ENCODE results near the gene ADNP.

The ADNP gene

DNA sequence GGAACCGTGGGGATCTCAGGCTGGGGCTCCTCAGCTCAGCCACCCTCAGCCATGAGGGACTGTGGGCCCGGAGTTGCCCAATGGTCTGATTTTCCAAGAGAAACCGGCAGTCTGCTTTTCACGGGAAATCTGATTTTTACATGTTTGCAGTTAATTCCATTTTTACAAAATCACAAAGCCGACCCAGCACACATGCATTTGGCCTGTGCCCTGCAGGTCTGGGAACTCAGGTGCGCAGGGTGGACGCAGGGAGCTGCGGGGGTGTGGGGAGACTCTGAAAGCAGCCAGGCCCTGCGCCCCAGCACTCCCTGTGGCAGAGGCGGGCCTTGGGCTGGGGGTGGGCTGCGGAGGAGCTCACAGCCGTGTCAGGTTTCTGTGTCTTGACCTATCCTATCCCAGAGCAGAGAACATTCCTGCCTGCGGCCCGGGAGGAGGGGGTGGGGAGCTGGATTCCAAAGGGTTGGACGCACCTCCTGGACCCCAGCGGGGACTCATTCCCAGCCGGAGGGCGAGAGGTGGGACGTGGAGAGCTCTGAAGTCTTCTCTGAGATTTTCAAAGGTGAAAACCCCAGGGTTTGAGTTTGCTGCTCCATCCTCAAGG is 60.6 kb downstream of the ADNP start:
- DNase-seq: no peak

DNA sequence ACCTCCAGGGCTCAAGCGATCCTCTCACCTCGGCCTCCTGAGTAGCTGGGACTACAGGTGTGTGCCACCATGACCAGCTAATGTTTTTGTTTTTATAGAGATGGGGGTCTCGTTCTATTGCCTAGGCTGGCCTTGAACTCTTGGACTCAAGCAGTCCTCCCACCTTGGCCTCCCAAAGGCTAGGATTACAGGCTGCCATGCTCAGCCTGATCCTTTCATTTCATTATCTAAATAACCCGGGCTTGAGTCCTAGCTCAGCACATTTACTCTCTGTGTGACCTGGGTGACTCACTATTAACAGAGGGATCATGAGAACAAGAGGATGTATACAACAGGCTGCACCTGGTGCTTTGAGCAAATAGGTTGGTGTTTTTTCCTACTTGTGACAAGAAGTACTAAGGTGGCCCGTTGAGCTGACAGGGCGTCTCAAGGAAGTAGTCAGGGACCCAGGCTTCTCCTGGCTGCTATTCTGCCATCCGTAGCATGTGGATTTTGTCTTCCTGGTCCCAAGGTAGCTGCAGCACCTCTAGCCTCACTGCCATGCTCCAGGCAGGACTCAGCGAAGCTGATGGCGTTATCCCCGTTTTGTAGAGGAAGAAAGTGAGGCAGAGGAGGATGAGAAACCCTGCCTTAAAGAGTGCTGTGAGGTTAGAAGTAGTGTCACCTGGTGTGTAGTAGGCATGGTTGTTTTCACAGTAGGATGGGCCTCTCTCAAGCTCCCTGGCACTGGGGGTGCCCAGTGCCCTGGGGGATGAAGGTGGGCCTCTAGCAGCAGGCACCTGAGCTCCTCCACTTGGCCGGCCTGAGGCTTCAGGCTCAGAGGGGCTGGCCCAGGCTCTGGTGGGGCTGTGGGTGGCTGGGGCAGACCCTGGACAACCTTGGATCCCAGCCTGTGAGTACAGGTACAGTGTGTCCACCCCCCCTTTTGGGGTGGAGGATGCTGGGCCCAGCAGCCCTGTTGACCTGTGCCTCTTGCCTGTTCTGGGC is 62.4 kb downstream of the ADNP start:
- DNase-seq: no peak

DNA sequence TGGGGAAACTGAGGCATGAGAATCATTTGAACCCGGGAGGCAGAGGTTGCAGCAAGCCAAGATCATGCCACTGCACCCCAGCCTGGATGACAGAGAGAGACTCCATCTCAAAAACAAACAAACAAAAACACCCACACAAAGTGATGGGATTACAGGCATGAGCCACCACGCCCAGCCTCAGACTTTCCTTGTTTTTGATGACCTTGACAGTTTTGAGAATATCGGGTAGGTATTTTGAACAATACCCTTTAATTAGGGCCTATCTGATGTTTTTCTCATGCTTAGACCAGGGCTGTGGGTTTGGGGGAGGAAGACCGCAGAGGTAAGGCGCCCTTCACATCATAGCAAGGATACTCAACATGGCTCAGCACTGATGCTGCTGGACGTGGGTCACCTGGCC is 63.4 kb downstream of the ADNP start:
- DNase-seq: no peak

DNA sequence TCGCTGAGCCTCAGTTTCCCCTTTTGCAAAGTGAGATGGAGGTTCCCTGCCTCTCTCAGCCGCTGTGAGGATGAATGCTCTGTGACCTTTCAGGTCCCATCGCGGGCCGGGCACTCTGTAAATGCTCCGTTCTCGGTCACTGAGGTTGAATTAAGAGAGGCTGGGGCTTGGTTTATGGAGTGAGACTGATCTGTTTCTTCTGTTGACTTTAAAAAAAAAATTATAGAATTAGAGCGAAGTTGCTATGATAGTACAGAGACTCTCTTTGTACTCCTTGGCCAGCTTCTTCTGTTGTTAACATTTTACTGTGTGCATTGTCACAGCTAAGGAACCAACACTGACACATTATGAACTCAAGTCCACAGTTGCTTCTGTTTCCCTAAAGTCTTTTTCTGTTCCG is 64.4 kb downstream of the ADNP start:
- no peak for DNase-seq

DNA sequence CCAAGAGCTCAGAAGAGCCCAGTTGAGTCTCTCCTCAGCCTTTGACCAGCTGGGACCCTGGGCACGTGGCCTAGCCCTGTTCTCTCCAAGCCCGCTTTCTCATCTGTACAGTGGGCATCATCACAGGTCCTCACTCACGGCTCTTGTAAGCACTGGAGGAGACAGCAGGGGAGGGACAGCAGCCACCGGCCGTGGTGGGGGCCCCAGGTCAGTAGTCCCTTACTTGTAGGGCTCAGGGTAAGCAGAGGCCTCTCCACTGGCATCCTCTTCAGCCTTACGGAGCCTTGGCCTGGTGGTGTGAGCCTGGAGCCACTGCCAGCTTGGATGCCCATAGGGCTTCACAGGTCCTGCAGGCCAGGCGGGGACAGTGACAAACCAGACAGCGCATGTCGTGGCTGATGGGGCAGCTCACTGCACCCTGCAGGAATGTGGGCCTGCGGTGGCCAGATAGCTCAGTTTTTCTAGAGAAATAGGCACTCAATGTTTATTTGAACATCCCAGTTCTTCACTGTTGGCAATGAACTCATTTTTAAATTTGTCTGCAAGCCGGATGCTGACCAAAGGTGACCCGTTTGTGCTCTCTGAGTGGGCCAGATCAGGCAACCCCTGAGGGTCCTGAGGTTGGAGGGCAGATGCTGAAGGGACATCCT is 65.1 kb downstream of the ADNP start:
- no peak for DNase-seq

DNA sequence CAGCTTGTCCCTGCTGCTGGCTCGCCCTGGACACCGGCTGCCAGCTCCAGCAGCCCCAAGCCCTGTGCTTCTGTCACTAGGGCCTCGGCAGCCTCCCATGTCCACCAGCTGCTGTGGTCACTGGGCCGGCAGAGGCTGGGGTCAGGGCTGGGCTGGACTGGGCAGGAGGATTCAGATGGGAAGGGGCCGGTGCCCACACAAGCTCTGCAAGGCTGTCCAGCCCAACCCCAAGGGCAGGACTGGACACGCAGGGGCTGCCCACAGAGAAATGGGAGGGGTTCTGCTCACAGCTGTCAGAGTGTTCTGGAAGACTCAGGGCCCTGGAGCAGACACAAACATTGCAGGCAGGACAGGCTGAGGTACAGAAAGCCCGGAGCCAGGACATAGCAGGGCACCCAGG is 65.6 kb downstream of the ADNP start:
- DNase-seq: no peak

DNA sequence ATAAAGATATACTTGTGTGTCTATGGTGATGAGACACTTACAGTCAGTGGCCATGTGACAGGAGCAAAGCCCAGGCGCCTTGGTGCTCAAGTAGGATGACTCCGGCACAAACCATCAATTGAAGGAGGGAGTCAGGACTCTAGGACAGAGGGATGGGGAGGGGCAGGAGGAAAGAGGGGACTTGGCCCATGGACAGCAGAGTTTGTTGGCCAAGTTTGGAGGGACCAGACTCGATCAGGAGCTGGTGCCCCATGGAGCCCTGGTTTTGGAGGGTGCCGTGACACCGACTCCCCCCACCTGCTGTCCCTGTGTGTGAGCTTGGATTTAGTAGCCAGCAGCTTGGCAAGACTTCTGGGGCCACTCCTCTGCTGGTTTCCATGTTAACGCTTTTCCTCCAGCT is 66.1 kb downstream of the ADNP start:
- no peak for DNase-seq

DNA sequence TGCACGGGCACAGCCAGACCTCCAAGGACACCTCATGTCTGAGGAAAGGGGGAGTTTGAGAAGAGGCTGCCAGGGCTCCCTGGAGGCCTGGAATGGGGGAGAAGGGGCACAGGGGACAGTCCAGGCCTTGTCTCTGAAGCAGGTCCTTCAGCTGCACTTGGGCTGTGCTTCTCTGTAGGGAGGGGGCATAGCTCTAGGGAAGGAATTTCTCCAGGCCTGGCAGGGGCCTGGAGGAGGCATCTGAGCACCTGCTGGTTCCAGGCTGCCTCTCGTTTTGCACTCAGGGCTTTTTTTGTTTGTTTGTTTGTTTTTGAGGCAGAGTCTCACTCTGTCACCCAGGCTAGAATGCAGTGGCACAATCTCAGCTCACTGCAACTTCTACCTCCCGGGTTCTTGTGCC is 68.7 kb downstream of the ADNP start:
- no peak for DNase-seq

DNA sequence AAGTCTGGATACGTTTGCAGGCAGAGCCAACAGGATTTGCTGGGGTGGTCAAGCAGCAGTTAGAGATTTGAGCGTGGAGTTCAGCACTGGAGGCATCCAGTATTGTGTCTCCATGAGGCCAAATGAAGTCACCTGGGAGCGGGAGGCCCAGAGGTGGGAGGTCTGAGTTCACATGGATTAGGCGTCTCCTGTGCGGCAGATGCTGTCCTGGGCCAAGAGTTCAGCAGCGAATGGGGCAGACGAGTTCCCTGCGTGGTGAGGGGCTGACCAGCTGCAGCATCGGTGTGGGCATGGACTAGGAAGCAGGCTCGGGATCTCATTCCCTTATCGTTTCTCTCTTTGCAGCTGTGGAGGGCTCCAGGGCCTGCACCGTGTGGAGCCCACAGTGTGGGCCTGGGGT is 70.2 kb downstream of the ADNP start:
- DNase-seq: no peak

DNA sequence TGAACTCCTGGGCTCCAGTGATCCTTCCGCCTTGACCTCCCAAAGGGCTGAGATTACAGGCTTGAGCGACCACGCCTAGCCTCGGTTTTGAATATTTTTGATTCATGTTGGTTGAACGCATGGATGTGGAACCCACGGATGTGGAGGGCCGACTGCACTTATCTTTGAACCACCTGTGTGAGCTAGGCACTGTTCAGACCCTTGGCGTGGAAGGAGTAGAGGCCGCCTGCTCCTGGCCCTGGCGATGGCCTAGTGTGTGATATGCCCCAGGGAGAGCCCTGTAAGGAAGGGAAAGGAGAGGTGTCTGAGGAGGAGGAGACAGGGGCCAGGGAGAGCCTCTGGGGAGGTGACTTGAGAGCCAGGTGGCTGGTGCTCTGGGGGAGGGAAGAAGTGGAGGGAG is 72.1 kb downstream of the ADNP start:
- no peak for DNase-seq

DNA sequence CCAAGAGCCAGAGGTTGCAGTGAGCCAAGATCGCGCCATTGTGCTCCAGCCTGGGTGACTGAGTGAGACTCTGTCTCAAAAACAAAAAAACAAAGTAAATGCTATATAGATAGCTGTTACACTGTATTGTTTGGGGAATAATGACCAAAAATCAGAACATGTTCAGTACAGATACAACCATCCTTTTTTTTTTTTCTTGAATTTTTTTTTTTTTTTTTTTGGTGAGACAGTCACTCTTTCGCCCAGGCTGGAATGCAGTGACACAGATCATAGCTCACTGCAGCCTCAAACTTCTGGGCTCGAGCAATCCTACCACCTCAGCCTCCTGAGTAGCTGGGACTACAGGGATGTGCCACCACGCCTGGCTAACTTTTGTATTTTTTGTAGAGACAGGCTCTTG is 72.7 kb downstream of the ADNP start:
- DNase-seq: no peak

DNA sequence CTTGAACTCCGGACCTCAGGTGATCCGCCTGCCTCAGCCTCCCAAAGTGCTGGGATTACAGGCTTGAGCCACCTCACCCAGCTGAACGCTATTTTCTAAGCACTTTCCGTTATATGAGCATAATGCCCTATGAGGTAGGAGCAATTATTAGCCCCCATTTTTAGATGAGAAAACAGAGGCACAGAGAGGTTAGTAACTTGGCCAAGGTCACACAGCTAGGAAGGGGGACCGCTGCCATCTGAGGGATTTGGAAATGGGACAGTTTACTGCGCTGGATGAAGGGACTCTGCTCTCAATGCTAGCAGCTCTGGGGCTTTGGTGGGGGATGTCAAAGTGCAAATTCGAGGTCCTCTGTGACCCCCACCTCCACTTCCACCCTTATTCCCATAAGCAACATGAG is 73.9 kb downstream of the ADNP start:
- DNase-seq: no peak

DNA sequence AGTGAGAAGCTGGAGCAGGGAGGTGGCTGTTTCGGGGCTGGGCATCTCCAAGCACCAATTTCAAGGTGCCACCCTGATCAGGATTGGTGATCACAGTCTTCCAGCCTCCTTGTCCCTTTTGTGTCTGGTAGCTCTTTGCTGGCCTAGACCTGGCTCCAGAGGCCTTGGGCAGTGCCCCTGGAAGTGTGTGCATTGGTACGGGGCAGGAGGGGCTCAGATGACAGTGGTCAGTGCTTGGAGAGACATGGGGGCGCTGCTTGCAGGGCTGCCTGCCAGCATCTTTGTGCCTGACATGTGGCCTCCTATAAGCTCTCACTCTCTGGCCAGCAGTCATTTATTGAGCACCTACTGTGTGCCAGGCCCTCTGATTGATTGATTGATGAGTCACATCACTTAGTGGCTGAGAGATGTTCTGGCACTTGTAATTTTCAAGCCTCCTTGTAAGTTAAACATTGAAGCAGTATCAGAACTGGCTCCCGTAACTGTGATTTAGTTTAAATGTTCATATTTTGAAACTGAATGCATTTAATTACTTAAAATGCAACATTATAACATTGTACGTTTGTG is 74.7 kb downstream of the ADNP start:
- no peak for DNase-seq

DNA sequence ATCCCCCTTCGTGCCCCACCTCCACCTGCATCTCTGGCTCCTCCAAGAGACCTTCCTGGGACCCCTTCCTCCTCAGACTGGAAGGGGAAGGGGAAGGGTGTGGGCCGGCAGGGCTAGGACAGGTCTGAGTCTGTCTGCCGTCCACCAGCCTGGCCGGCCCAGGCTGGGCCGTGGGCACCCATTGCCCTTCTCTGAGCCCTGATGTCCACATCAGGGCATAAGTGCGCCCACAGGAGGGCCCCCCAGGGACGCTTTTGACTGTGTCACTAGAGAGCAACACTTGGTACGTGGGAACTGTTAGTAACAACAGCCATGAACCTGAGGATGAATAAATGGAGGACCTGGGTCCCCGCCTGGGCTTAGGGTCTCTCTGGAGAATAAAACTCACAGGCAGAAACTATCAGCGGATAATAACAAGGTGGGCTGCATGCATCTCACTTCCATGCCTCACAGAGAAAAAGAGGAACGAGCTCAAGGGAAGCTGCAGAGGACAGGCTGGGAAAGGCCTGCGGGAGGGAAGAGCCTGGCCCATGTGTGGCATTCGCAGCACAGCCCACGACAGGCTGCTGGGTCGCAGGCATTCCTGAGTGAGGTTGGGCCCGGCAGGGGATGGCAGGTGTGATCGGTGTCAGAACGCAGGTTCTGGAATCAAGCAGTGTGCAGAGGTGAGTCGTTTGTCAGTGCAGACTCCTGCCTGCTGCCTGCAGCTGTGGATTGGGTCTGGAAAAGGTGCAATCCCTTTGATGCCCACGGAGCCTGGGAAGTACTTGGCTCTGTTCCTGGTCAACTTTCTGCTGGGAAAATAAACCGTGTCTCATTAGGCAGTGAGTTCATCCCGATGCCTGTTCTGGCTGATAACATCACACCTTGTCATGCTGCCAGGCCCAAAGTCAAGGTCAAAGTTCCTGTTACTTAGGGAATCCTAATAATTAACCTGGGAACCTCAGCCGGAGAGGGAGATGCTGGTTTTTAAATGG is 75.5 kb downstream of the ADNP start:
- DNase-seq: no peak

DNA sequence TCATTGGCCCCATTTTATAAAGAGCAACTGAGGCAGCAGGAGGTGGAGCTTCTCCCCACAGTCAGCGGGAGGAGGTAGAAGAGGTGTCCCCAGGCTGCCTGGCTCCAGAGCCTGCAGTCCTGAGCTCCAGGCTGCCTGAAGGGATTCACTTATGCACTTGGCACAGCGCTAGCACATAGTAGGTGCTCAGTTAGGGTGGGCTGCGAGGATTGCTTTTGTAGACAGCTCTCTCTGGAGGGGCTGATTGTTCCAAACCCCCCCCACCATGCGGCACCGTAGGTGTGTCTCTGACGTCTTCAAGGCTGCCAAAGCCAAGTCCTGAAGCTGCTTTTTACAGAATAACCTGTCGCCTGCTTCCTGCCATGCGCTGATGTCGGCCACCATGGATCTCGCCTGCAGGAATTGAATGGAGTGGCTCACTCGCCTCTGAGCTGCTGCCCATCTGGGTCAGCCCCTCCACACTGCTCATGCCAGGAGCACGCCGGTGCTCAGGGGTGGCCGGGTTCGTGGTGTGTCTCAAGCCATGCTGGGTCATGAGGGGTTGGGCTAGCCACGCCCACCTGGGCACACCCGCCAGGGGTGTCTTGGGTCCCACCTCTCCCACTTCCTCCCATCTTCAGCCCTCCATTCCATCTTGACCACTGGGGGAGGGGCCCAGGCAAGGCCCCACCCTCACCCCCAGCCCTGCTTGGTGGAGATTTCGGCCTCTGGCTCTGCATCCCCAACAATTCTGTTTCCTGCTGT is 76.6 kb downstream of the ADNP start:
- DNase-seq: no peak

DNA sequence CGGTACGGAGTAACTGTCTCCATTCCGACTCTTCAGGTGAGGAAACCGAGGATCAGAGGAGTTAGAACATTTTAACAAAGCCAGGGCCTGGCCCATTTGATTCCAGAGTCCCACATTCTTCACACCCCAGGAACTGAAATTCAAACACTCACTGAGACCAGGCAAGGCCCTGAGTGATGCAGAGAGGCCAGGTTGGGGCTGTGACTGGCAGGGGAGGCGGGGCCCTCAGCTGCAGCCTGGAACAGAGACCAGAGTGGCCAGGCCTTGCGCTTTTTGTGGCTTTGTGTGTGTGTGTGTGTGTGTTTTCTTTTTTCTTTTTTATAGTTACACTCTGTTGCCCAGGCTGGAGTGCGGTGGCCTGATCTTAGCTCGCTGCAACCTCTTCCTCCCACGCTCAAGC is 79.2 kb downstream of the ADNP start:
- DNase-seq: no peak

DNA sequence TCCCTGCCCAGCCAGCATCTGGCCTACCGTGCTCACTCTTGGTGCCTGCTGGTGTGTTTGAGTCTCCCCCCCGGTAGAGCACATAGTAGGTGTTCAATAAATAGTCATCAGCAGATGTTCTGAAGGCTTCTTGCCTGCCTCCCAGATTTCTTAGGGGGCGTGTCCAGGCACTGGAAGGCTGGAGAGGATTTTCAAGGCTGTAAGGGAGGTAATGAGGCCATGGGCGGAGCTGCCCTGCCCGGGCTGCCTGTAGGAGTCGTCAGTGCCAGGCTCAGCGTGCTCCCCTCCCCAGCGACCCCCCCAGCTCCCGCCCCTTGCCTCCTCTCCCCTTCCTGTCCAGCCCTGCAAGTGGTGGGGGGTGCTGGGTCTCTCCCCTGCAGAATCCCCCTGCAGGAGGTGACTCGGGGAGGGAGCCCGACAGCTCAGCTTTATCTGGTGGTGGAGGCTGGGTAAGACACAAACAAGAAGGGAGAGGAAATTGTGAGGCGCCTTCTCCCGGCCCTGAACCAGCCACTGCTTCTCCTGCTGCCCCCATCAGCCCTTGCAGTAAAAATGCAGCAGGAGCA is 80.4 kb downstream of the ADNP start:
- DNase-seq: no peak

DNA sequence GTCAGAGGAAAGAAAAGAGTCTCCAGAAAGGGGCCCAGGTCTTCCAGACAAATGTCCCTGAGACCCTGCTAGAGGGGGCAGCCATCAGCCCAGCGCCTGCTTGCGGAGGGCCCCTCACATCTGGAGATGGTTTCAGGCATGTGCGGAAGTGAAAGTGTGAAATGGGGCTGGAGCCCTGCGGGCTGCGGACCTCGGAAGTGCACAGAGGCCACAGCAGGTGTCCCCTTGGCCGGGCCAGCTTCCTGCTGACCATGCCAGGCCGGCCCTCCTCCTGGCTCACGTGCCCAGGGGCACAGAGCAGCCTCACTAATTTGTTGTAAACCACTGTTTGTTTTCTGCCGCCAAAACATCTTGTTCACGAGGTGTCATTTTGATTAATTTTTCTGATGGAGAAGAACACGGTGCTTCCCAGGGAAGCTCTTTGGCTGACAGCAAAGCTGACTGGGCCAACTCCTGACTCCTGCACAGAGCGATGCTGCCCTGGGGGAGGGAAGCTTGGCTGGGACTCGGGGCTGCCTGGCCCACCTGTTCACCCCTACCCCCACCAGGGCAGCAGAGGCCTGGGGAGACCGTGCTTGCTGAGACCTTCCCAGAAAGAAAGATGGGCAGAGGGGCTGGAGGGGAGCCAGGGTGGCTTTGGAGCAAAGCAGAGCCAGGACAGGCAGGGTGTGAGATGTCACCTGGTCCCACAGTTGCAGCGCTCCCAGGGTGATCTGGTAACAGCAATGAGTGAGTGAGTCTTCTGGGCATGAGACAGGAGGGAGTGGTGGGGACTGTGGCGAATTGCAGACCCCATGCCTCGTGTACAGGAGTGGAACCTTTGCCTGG is 82.2 kb downstream of the ADNP start:
- peak; percentile 1 for DNase-seq

DNA sequence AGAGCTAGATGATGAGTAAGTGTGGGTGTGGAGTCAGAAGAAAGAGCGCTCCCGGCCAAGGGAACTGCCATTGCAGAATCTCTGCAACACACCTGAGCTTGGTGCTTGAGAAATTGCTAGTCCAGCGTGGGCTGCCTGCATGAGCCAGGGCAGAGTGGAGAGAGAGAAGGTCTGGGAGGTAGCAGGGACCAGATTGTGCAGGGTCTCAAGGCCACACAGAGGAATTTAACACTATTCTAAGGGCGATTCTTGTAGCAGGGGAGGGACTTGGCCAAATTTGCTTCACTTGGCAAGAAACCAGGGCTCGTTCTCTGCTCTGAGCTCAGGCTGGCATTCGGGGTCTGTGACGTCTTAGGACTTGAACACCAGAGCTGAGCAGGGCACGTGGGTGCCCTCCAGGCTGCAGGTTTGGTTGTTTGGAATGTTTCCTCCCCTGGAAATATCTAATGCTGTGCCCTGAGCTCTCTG is 82.9 kb downstream of the ADNP start:
- DNase-seq: no peak

DNA sequence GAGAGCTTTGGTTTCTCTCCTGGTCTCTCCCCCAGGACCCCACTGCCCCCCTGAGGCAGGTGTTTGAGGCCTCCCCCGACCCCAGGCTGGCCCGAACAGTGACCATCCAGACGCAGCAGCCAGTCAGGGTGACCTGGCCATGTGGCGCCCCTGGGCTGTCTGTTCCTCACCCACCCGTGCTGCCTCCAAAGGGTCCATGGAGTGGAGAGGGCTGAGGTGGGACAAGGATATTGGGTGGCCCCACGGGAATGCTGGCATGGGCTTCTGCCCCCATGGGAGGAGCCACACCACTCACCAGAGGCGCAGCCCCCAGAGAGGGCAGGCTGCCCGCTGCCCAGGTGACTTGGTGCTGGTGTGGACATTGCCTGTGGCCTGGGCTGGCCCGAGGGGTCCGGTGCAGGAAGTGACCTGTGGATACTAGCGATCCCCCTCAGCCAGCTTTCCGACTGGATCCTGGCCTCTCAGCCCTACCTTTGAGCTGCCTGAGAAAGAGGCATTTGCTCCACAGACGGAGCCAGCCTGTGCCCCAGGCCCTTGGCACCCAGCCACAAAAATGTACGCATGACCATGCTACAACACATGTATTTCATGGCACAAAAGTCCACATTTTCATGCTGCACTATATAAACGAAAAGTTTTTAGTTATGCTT is 85.5 kb downstream of the ADNP start:
- DNase-seq: no peak

Measured in inflammatory macrophage treated with lipopolysaccharide for 4 hours (primary cell).